Adrenal gland (tissue), 12 donors: ENCODE results near the gene MRPL41. TPM values are rescaled to one million over a fixed set of nuclear protein-coding genes. Genes with fewer than 3 reads are reported as not detected.

Experiments
- DNase-seq, 7 donors: peaks; one replicate each; pipeline ENCODE4 v3.0.0-alpha.2; 2019 to 2020
- H3K27ac ChIP-seq, 5 donors: fragments of 200-600 bp; sonication (generic) in 4 of 5; 1 replicate in 3 of 5; 2 replicates in 2 of 5; pipeline versions ENCODE4 v1.5.1 to v1.8.0; 2016 to 2020; ENCODE audit warnings: mild to moderate bottlenecking in 1 of 5
- H3K27me3 ChIP-seq: fragments of 200-600 bp; 2 replicates; pipeline ENCODE4 v1.8.0; 2021
- H3K36me3 ChIP-seq, 2 donors: fragments of 200-600 bp; replicated peaks in 1 of 2; 1 replicate in 1 of 2; 2 replicates in 1 of 2; pipeline versions ENCODE4 v1.5.1 to v1.8.0; 2018 to 2022
- H3K4me1 ChIP-seq, 2 donors: fragments of 200-600 bp; replicated peaks in 1 of 2; 1 replicate in 1 of 2; 2 replicates in 1 of 2; pipeline versions ENCODE4 v1.5.1 to v1.8.0; 2018 to 2021
- H3K4me3 ChIP-seq, 4 donors: fragments of 200-600 bp; sonication (generic) in 3 of 4; one replicate each; pipeline ENCODE4 v1.5.1; 2016 to 2018
- H3K9me3 ChIP-seq, 3 donors: fragments of 200-600 bp; sonication (generic) in 1 of 3; replicated peaks in 1 of 3; 1 replicate in 2 of 3; 2 replicates in 1 of 3; pipeline versions ENCODE4 v1.5.1 to v1.8.0; 2016 to 2021
- CTCF ChIP-seq, 6 experiments: fragments of 450-650 bp in 4 of 6; fragments of 200-600 bp in 2 of 6; sonication (generic) in 1 of 6; IDR thresholded peaks; 1 replicate in 5 of 6; 2 replicates in 1 of 6; pipeline versions ENCODE4 v1.5.1 to v1.8.0; 2016 to 2021; ENCODE audit warnings: antibody characterized with exemption in 6 of 6, mild to moderate bottlenecking in 2 of 6, moderate library complexity in 1 of 6
- POLR2A ChIP-seq, 2 donors: fragments of 450-650 bp; IDR thresholded peaks; one replicate each; pipeline ENCODE4 v1.6.1; 2017; ENCODE audit warnings: antibody characterized with exemption in 2 of 2, mild to moderate bottlenecking in 2 of 2, moderate library complexity in 1 of 2
- WGBS, 4 donors: extraction: QIAGEN DNeasy Blood & Tissue Kit in 2 of 4; methylation state at CpG; one replicate each; pipeline versions ENCODE4 v1.1.5 to v1.1.7; 2013 to 2017; 5-methylcytosine and 5-hydroxymethylcytosine counted together
- intact Hi-C, 2 donors: fragments of 100-400 bp; cut with DNase I; formaldehyde crosslinking; loops; one replicate each; pipeline versions ENCODE4 v1.14.1 to v1.15.0; 2022 to 2023
- polyA plus RNA-seq, 3 donors: library from polyadenylated mRNA; stranded (reverse); fragments of 200-250 nt in 2 of 3; fragments of 350-450 nt in 1 of 3; fragmentation: Illumina TruSeq in 1 of 3; extraction: RNeasy Lipid Tissue Mini Kit (QIAGEN cat#74804) in 1 of 3; gene quantifications; one replicate each; pipeline ENCODE4 v1.2.3, GENCODE V29; 2013 to 2014
- total RNA-seq, 9 donors: library from RNA; depleted of rRNA in 4 of 9; stranded (reverse); fragments of >200 nt in 4 of 9; fragments of 120-200 nt in 1 of 9; fragmentation: NEBNext Ultra II Directional in 1 of 9; extraction: Animal tissue kit (Norgen Biotek cat#: 25700) in 1 of 9; gene quantifications; one replicate each; pipeline versions ENCODE4 v1.1.0 to v1.2.4, GENCODE V29; 2013 to 2023
- donor health status: healthy with polysubstance abuse.
- donor health status: Bipolar disorder and iron deficiency.
- donor health status: DM: yes; HTN: yes; CAD: no.
- donor health status: DM: no; HTN: no; CAD: no.
- donor health status: DM: no; HTN: no; CAD: no.
- donor health status: DM: yes; HTN: yes; CAD: no.

The MRPL41 gene
- total and polyA plus RNA-seq, 12 donors = 6.1 to 335 (median 84.6) TPM

DNA sequence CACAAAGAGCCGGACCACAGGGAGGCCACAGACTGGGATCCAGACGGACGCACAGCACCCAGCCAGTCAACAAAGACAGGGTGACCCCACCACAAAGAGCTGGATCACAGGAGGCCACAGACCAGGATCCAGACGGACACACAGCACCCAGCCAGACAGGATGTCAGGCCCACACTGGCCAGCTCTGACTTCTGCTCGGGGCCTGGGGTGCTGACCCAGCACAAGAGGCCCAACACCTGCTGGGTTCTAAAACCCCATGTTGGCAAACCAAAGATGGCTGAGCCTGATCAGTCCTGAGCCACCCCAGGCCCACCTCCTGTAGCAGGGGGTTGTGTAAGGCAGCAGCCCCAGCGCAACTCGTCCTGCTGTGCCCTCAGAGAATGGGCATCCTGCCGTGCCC lies 32.3 kb downstream of the MRPL41 start:
- intact Hi-C loops = no loop called here

GRCh38 chr9:137586854-137587253 lies 35.2 kb downstream of the MRPL41 start:
- Histone ChIP-seq H3K27me3 (no peaks in the 10 kb centered on the region), H3K9me3 (no peaks in the 10 kb centered on the region), H3K4me3 (no peak overlapping the region), H3K36me3 (peaks cover 0 to 39% of the 10 kb centered on the region in 2 donors), H3K27ac (no peak overlapping the region), H3K4me1 (peaks cover 7 to 16% of the 10 kb centered on the region in 2 donors)
- no peak for DNase-seq
- intact Hi-C loops = no loop called here
- TF ChIP-seq CTCF (IDR thresholded peaks at IDR 0.05) (no peak), POLR2A (IDR thresholded peaks at IDR 0.05) (no peak)
- 89 to 94% (median 93%) methylated on average over 6 to 14 of the region's 14 CpGs for WGBS, 4 donors

More for the DNA sequence above, 32.3 kb downstream of the MRPL41 start:
- Histone ChIP-seq H3K9me3 (no peaks in the 10 kb centered on the region), H3K27ac (no peak overlapping the region), H3K4me1 (peaks cover 5 to 9% of the 10 kb centered on the region in 2 donors), H3K27me3 (no peaks in the 10 kb centered on the region), H3K36me3 (peaks cover 0 to 47% of the 10 kb centered on the region in 2 donors), H3K4me3 (no peak overlapping the region)
- TF ChIP-seq POLR2A (IDR thresholded peaks at IDR 0.05) = no peak
- TF ChIP-seq CTCF (IDR thresholded peaks at IDR 0.05) = no peak
- no peak for DNase-seq
- WGBS, 4 donors = 73 to 92% (median 79%) methylated on average over 2 to 8 of the region's 8 CpGs

GRCh38 chr9:137588311-137588710 lies 36.6 kb downstream of the MRPL41 start:
- Histone ChIP-seq H3K4me3 (no peak overlapping the region), H3K36me3 (peaks cover 0 to 29% of the 10 kb centered on the region in 2 donors), H3K9me3 (no peaks in the 10 kb centered on the region), H3K4me1 (peaks cover 7 to 16% of the 10 kb centered on the region in 2 donors), H3K27ac (no peak overlapping the region), H3K27me3 (no peaks in the 10 kb centered on the region)
- TF ChIP-seq POLR2A (IDR thresholded peaks at IDR 0.05) (no peak), CTCF (IDR thresholded peaks at IDR 0.05) (no peak)
- intact Hi-C loops = no loop called here
- DNase-seq = no peak
- WGBS, 4 donors = 88 to 93% (median 91%) methylated on average over 6 to 13 of the region's 13 CpGs

DNA sequence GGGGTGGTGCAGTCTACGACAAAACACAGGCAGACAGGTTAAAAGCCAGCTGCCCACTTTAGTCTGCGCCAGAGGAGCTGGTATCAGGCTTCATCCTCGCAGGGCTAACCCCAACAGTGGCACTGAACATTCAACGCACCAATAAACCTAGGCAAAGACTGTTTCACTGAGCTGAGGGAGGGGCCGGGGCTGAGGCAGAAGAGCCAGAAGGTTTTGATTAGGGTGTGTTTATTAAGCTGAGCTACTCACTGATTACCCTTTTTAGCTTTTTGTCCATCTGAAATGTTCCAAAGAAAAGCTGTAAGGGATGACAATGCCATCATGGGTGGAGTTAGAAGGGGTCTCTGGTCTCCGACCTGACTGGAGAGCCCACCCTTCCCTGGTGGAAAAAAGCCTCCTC lies 37.2 kb downstream of the MRPL41 start:
- Histone ChIP-seq H3K36me3 (peaks cover 0 to 29% of the 10 kb centered on the region in 2 donors), H3K9me3 (no peaks in the 10 kb centered on the region), H3K4me1 (peaks cover 7 to 16% of the 10 kb centered on the region in 2 donors), H3K4me3 (no peak overlapping the region), H3K27ac (no peak overlapping the region), H3K27me3 (no peaks in the 10 kb centered on the region)
- TF ChIP-seq POLR2A (IDR thresholded peaks at IDR 0.05) (no peak), CTCF (IDR thresholded peaks at IDR 0.05) (no peak)
- whole genome bisulfite sequencing, 4 donors = 90 to 96% (median 92%) methylated on average over 2 to 6 of the region's 6 CpGs
- no peak for DNase-seq
- intact Hi-C loops = no loop called here
